ENCODE data around the gene ATL1. TPM values are rescaled to one million over a fixed set of nuclear protein-coding genes. Genes with fewer than 3 reads are reported as not detected.

The ATL1 gene
- total and polyA plus RNA-seq, 2 of the 8 experiments (the other 6 are each of a cell fraction or from before 2014, with no cell fraction given), result 4.0 to 5.9 TPM

DNA sequence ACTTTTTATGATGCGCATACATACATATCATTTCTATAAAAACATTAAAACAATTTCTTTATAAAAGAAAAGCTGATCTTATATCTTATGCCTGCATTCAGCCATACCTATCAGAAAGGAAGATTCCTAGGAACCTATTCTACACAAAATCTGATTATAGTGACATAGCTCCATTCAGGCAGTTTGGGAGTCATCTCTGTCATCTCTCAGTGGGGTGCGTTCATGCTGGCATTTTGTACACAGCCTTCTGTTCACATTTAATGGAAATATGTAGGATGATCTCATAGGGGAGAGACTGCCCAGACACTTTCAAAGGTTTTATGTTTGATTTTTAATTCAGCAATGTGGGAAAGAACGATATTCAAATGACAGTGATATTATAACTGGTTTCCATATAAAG is 52.9 kb downstream of the ATL1 start:
- WGBS, 2 experiments (ENCODE audit: extremely low coverage in 1 of 2, insufficient coverage in 1 of 2, insufficient read length in 1 of 2, insufficient replicate concordance in 2 of 2, low coverage in 1 of 2, low lambda C conversion rate in 2 of 2, missing lambda C conversion rate in 1 of 2), result 90% methylated on average over 3 of the region's 3 CpGs; no CpG with 5 or more reads in 1 of the 2 experiments
- no peak for FAIRE-seq
- Histone ChIP-seq H3K4me3 (ENCODE audit: extremely low read depth in 1 of 4, insufficient read depth in 2 of 4, low read depth in 3 of 4, low read length in 4 of 4) (no peak overlapping the region), H3K4ac (replicated peaks; ENCODE audit: insufficient read length, low read depth, low read length) (no peak overlapping the region), H3K4me1 (replicated peaks in 1 of 4; ENCODE audit: control insufficient read depth in 3 of 4, insufficient read depth in 4 of 4, low read length in 3 of 4) (no peaks in the 10 kb centered on the region), H3K56ac (replicated peaks; ENCODE audit: insufficient read length, low read depth, low read length) (no peak overlapping the region), H2BK12ac (ENCODE audit: low read depth, low read length) (no peak overlapping the region), H4K5ac (ENCODE audit: insufficient read length, low read depth, low read length) (no peak overlapping the region), H3K9me3 (ENCODE audit: insufficient read depth in 2 of 2, low read depth in 1 of 2, low read length in 1 of 2) (no peaks in the 10 kb centered on the region), H3K36me3 (ENCODE audit: control insufficient read depth in 2 of 4, insufficient read depth in 4 of 4, low read length in 3 of 4) (no peaks in the 10 kb centered on the region), H2BK120ac (replicated peaks; ENCODE audit: low read depth, low read length) (no peak overlapping the region), H3K27ac (ENCODE audit: low read depth, low read length) (no peak overlapping the region), H3K14ac (ENCODE audit: insufficient read length) (no peak overlapping the region), H4K20me1 (replicated peaks in 1 of 2; ENCODE audit: control insufficient read depth in 1 of 2, insufficient read depth in 2 of 2, low read length in 2 of 2) (no peaks in the 10 kb centered on the region), H3K18ac (ENCODE audit: extremely low read depth, low read length) (no peak overlapping the region), H4K8ac (ENCODE audit: extremely low read depth, insufficient read depth, low read length) (no peak overlapping the region), H2BK5ac (ENCODE audit: low read depth, low read length) (no peak overlapping the region), H2AK5ac (ENCODE audit: low read depth, low read length) (no peak overlapping the region), H2BK20ac (ENCODE audit: low read length) (no peak overlapping the region), H2BK15ac (ENCODE audit: low read length) (no peak overlapping the region), H3K4me2 (ENCODE audit: insufficient read depth in 1 of 2, low read depth in 2 of 2, low read length in 2 of 2) (no peak overlapping the region), H3K9ac (replicated peaks in 1 of 4; ENCODE audit: extremely low read depth in 1 of 4, low read depth in 3 of 4, low read length in 3 of 4) (no peak overlapping the region), H3K23me2 (ENCODE audit: low read depth, low read length) (no peaks in the 10 kb centered on the region), H4K91ac (replicated peaks; ENCODE audit: insufficient read length, low read length) (no peak overlapping the region), H3K27me3 (replicated peaks in 1 of 4; ENCODE audit: control insufficient read depth in 3 of 4, extremely low read depth in 1 of 4, insufficient read depth in 3 of 4, low read length in 3 of 4) (no peaks in the 10 kb centered on the region), H3K79me1 (ENCODE audit: low read depth, low read length) (no peaks in the 10 kb centered on the region), H2AFZ (ENCODE audit: low read length) (no peak overlapping the region), H3K23ac (ENCODE audit: insufficient read length) (no peak overlapping the region), H3K79me2 (ENCODE audit: control insufficient read depth in 1 of 2, insufficient read depth in 2 of 2, low read length in 2 of 2) (no peaks in the 10 kb centered on the region)
- no peak for DNase-seq (ENCODE audit: low read depth in 1 of 2, low spot score in 2 of 2)
- ChIA-PET POLR2A (ENCODE audit: partially characterized antibody) (no interaction called here), CTCF (ENCODE audit: partially characterized antibody) (interaction anchor here (1.3 kb wide), 1 partner anchor 12 kb away, joined by 3 read pairs; no protein-coding TSS in a partner anchor)
- TF ChIP-seq MAFK (IDR thresholded peaks at IDR 0.05; ENCODE audit: low read depth, low read length) (no peak), TAF1 (IDR thresholded peaks at IDR 0.05; ENCODE audit: low read depth, low read length) (no peak), EZH2 (IDR thresholded peaks at IDR 0.05; ENCODE audit: low read depth, low read length, severe bottlenecking) (no peak), EGR1 (IDR thresholded peaks at IDR 0.05; ENCODE audit: borderline replicate concordance, low read depth, low read length) (no peak), BACH1 (IDR thresholded peaks at IDR 0.05; ENCODE audit: low read length) (no peak), NANOG (IDR thresholded peaks at IDR 0.05; ENCODE audit: insufficient read depth, low read depth, low read length, poor library complexity, severe bottlenecking) (no peak), CREB1 (IDR thresholded peaks at IDR 0.05) (no peak), NRF1 (IDR thresholded peaks at IDR 0.05; ENCODE audit: low read depth, low read length) (no peak)
- TF ChIP-seq, protein P1, sequence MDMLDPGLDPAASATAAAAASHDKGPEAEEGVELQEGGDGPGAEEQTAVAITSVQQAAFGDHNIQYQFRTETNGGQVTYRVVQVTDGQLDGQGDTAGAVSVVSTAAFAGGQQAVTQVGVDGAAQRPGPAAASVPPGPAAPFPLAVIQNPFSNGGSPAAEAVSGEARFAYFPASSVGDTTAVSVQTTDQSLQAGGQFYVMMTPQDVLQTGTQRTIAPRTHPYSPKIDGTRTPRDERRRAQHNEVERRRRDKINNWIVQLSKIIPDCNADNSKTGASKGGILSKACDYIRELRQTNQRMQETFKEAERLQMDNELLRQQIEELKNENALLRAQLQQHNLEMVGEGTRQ (IDR thresholded peaks at IDR 0.05; ENCODE audit: low read length), result no peak

All from H1 (cell line).